Measurements from ENCODE around the gene NAPSA. TPM values are rescaled to one million over a fixed set of nuclear protein-coding genes. Genes with fewer than 3 reads are reported as not detected.

NAPSA gene
- total RNA-seq, 2 donors from 2014 or later: 1.9 to 6.1 TPM

DNA sequence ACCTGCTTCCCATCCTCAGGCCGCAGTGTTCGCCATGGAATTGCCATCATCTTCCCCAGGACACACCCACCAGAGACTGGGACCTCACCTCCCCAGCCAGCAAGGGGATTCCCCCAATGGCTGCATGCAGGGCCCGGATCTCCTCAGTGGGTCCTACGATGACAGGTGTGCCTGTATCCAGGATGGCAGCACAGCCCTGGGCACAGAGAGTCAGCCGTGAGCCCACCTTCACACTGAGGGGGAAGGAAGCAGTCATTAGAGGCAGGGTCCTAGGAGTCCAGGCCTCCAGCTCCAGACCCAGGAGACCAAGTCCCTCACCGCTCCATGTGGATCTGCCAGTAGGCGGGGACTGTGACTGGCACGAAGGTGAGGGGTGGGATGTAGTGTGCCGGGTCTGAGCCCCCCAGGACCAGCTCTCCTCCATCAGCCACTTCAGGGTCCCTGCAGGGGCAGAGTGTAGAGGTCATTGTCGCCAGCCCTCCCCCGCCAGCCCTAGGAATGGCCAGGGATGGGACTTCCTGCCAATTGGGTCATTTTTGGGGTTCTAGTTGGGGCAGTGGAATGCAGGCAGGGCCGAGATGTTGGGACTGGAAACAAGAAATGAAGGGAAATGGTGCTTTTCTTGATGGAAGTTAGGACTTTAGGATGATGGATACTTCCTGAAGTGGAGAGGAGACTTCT, 30.6 kb downstream of the NAPSA start:
- H3K4me3 ChIP-seq: no peak overlapping the region
- TF ChIP-seq, protein P1, sequence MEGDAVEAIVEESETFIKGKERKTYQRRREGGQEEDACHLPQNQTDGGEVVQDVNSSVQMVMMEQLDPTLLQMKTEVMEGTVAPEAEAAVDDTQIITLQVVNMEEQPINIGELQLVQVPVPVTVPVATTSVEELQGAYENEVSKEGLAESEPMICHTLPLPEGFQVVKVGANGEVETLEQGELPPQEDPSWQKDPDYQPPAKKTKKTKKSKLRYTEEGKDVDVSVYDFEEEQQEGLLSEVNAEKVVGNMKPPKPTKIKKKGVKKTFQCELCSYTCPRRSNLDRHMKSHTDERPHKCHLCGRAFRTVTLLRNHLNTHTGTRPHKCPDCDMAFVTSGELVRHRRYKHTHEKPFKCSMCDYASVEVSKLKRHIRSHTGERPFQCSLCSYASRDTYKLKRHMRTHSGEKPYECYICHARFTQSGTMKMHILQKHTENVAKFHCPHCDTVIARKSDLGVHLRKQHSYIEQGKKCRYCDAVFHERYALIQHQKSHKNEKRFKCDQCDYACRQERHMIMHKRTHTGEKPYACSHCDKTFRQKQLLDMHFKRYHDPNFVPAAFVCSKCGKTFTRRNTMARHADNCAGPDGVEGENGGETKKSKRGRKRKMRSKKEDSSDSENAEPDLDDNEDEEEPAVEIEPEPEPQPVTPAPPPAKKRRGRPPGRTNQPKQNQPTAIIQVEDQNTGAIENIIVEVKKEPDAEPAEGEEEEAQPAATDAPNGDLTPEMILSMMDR (IDR thresholded peaks at IDR 0.05): no peak
- no peaks in the 10 kb centered on the region for H3K9me3 ChIP-seq
- H3K27ac ChIP-seq: no peak overlapping the region
- no peak for DNase-seq
- no peaks in the 10 kb centered on the region for H3K36me3 ChIP-seq
- intact Hi-C loops (cut with DNase I): no loop called here
- H3K4me1 ChIP-seq: peaks cover 11% of the 10 kb centered on the region
- peaks cover 11% of the 10 kb centered on the region for H3K27me3 ChIP-seq
- H3K9ac ChIP-seq (ENCODE audit: low read depth in 2 of 2, low read length in 2 of 2): no peak overlapping the region

DNA sequence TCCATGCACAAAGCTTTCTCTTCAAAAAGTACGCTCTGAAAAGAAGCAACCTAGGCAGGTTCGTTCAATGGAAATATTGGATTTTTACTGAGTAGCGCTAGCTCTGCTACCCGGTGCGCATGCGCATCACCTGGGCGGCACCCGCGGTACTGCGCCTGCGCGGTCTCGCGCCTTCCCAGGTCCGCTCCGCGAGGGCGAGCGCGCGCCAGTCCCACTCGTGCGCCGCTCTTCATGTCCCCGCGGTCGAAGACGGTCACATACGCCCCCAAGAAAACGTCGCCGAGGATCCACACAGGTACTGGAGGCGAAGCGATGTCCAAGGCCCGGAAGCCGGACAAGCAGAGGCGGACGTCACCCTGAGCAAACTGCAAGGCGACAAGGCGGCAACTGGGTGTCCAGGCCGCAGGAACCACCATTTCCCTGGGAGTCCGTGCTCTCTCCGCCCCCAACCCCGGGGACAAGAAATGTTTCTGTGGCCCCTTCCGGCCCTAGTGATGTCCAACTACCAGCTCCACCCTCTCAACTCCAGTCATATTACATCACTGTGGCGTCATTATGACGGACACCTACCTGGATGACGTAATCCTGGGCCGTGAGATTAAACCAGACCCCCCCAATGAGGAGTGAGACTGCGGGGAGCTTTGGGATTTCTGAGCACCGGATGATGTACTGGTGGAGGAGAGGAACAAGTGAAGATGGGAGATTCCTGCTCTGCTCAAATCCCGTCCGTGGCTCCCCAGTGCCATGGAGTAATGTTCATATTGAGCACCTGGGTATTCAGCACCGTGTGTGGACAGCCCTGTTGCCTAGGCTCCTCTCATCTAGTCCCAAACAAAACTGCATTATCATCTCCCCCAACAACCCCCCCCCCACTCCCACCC, 31.5 kb downstream of the NAPSA start:
- no peaks in the 10 kb centered on the region for H3K9me3 ChIP-seq
- intact Hi-C loops (cut with DNase I): no loop called here
- H3K9ac ChIP-seq (ENCODE audit: low read depth in 2 of 2, low read length in 2 of 2): peak overlapping the region; percentile 3 to 58
- peak; percentile 82 for DNase-seq
- H3K4me3 ChIP-seq: peak overlapping the region; percentile 32
- no peak overlapping the region for H3K27ac ChIP-seq
- TF ChIP-seq, protein P1 (IDR thresholded peaks at IDR 0.05): no peak
- peaks cover 15% of the 10 kb centered on the region for H3K4me1 ChIP-seq
- H3K36me3 ChIP-seq: no peaks in the 10 kb centered on the region
- peaks cover 11% of the 10 kb centered on the region for H3K27me3 ChIP-seq

DNA sequence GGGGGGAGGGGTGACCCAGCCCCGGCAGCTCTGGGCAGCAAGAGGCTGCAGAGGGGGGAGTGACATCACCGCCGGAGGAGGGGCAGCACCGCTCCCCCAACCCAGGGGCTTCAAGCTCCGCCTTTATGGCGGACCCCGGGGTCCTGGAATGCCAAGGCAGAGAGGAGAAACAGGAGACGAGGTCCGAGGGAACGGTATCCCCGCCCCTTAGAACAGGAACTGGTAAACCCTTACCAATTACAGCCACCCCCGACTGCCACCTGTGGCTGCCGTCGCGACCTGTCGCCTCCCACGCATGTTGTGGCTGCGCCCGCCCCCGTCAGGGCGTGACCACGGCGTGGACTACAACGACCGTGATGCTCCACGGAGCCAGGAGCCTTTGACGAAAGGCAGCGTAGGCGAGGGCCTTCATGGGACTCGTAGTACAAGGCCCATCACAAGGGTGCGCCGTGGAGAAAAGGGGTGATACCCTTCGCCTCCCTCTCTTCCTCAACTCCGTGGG, 32.2 kb downstream of the NAPSA start:
- H3K27me3 ChIP-seq: peaks cover 11% of the 10 kb centered on the region
- intact Hi-C loops (cut with DNase I): no loop called here

DNA sequence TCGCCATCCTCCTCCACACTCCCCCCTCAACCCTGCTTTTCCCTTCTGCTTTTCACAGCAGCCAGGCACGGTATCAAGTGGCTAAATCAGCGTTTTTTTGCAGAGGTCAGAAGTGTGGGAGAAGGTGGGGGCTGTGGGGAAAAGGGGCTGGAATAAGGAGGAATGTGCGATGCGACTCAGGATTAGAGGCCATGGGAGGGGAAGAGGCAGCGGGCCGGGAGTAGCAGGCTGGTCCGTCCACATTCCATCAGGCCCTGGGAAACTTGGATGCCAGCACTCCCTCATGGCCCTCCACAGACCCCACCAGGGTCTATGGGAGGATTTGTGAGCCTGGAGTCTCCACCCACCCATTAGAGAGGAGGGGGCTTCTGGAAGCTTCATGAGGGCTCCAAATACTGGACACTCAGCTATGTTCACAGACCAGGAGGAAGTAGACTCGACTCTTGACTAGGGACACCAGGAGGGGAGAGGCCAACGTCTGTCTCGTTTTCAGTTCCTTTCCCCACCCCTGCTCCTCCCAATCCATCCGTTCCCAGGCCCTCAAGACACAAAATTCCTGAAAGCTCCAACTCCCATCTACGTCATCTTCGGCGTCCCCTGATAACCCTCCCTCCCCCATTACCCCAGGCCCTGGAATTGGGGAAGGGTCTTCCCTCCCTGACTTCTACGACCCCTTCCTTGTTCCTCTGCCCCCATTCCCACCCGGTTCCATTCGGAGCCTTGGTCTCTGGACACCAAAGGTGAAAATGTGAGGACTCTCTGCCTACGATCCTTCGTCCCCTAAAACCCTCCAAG, 33.0 kb downstream of the NAPSA start:
- H3K27ac ChIP-seq: peak overlapping the region; percentile 17
- no peak for DNase-seq
- H3K27me3 ChIP-seq: peaks cover 14% of the 10 kb centered on the region
- intact Hi-C loops (cut with DNase I): no loop called here
- TF ChIP-seq, protein P1 (IDR thresholded peaks at IDR 0.05): no peak
- no peaks in the 10 kb centered on the region for H3K36me3 ChIP-seq
- H3K4me3 ChIP-seq: no peak overlapping the region
- H3K9ac ChIP-seq (ENCODE audit: low read depth in 2 of 2, low read length in 2 of 2): no peak overlapping the region
- H3K9me3 ChIP-seq: no peaks in the 10 kb centered on the region
- H3K4me1 ChIP-seq: peaks cover 15% of the 10 kb centered on the region

More for the DNA sequence above, 32.2 kb downstream of the NAPSA start:
- peak; percentile 84 for DNase-seq
- Histone ChIP-seq H3K36me3 (no peaks in the 10 kb centered on the region), H3K4me1 (peaks cover 15% of the 10 kb centered on the region), H3K27ac (peak overlapping the region; percentile 17), H3K9ac (ENCODE audit: low read depth in 2 of 2, low read length in 2 of 2) (peak overlapping the region in 1 of 2 donors; percentile 3), H3K9me3 (no peaks in the 10 kb centered on the region), H3K4me3 (peak overlapping the region; percentile 32)
- TF ChIP-seq, protein P1 (IDR thresholded peaks at IDR 0.05): no peak

DNA sequence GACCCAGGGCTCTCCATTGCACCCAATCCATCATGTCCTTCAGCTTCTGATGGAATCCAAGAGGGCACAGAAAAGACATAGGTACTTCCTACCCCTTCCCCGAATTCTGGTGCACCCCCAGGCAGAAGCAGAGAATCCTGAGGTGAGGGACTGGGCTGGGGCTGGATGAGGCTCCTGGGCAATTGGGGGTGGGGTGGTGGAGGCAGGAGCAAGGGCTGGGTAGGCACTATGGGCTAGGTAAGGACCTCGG, 33.5 kb downstream of the NAPSA start:
- H3K4me3 ChIP-seq: no peak overlapping the region
- TF ChIP-seq, protein P1 (IDR thresholded peaks at IDR 0.05): no peak
- no peak for DNase-seq
- H3K9me3 ChIP-seq: no peaks in the 10 kb centered on the region
- no peak overlapping the region for H3K27ac ChIP-seq
- no peaks in the 10 kb centered on the region for H3K36me3 ChIP-seq
- H3K9ac ChIP-seq (ENCODE audit: low read depth in 2 of 2, low read length in 2 of 2): no peak overlapping the region
- intact Hi-C loops (cut with DNase I): no loop called here
- H3K4me1 ChIP-seq: peaks cover 15% of the 10 kb centered on the region
- H3K27me3 ChIP-seq: peaks cover 19% of the 10 kb centered on the region
